Transverse colon (tissue), 4 donors: ENCODE results near the gene DBNL. TPM values are rescaled to one million over a fixed set of nuclear protein-coding genes. Genes with fewer than 3 reads are reported as not detected.

ENCODE experiments used
- DNase-seq: peaks from one replicate; pipeline ENCODE4 v3.0.0-alpha.2; 2019
- H3K27ac ChIP-seq, 4 donors: fragments of 200-600 bp; sonication (generic); 2 replicates each; pipeline ENCODE4 v1.5.1; 2016 to 2018; ENCODE audit warnings: inconsistent platforms in 4 of 4
- H3K27me3 ChIP-seq: fragments of 200-600 bp; sonication (generic); 2 replicates; pipeline ENCODE4 v1.5.1; 2017; ENCODE audit warnings: inconsistent platforms
- H3K36me3 ChIP-seq, 4 donors: fragments of 200-600 bp; sonication (generic); 2 replicates each; pipeline ENCODE4 v1.5.1; 2017 to 2019; ENCODE audit warnings: inconsistent platforms in 4 of 4
- H3K4me1 ChIP-seq, 4 donors: fragments of 200-600 bp; sonication (generic); 2 replicates each; pipeline ENCODE4 v1.5.1; 2017 to 2020; ENCODE audit warnings: inconsistent platforms in 4 of 4
- H3K4me3 ChIP-seq, 4 donors: fragments of 200-600 bp; sonication (generic); 1 replicate in 1 of 4; 2 replicates in 3 of 4; pipeline versions ENCODE4 v1.5.1 to v1.6.1; 2017 to 2019; ENCODE audit warnings: inconsistent platforms in 4 of 4
- H3K9me3 ChIP-seq, 2 donors: fragments of 200-600 bp; sonication (generic); 2 replicates each; pipeline ENCODE4 v1.5.1; 2017 to 2019; ENCODE audit warnings: inconsistent platforms in 2 of 2
- EP300 ChIP-seq: sonication (generic); formaldehyde crosslinking; IDR thresholded peaks from one replicate; pipeline ENCODE4 v1.6.1; 2017; ENCODE audit warnings: antibody characterized with exemption, low read depth
- POLR2A ChIP-seq: fragments of 450-650 bp; IDR thresholded peaks from one replicate; pipeline ENCODE4 v1.6.1; 2016; ENCODE audit warnings: antibody characterized with exemption, mild to moderate bottlenecking, moderate library complexity
- POLR2AphosphoS5 ChIP-seq, 3 donors: sonication (generic); formaldehyde crosslinking; IDR thresholded peaks; one replicate each; pipeline ENCODE4 v1.6.1; 2016; ENCODE audit warnings: antibody characterized with exemption in 3 of 3
- WGBS, 2 donors: methylation state at CpG; one replicate each; pipeline ENCODE4 v1.1.5; 2018; ENCODE audit warnings: low coverage in 1 of 2; 5-methylcytosine and 5-hydroxymethylcytosine counted together
- in situ Hi-C, 4 donors: fragments of 200-750 bp; cut with MboI; loops; one replicate each; pipeline versions ENCODE4 v1.15.0 to v1.15.1; 2017; ENCODE audit warnings: low sequenced_read_pairs in 3 of 4, low pct_ligation_motif_present in 1 of 4, low pct_unique_long_range_greater_than_20kb in 1 of 4
- intact Hi-C: fragments of 100-400 bp; cut with DNase I; formaldehyde crosslinking; loops from one replicate; pipeline ENCODE4 v1.15.1; 2023; ENCODE audit warnings: low total_unique reads
- total RNA-seq, 4 donors: library from RNA; depleted of rRNA; stranded (reverse); fragments of >200 nt; gene quantifications; one replicate each; pipeline ENCODE4 v1.1.0, GENCODE V29; 2016
- TF ChIP-seq, protein P1 (sequence below), 5 experiments: fragments of 200-600 bp in 3 of 5; fragments of 450-650 bp in 2 of 5; sonication (generic) in 3 of 5; IDR thresholded peaks; 1 replicate in 2 of 5; 2 replicates in 3 of 5; pipeline ENCODE4 v1.5.1; 2016 to 2017; ENCODE audit warnings: antibody characterized with exemption in 5 of 5, inconsistent platforms in 3 of 5, mild to moderate bottlenecking in 2 of 5, moderate library complexity in 1 of 5

The DBNL gene
- total RNA-seq, 4 donors from 2014 or later, result 97.5 to 184 (median 137) TPM

- TF ChIP-seq POLR2A, result no peak
- no peak for TF ChIP-seq EP300
- TF ChIP-seq POLR2AphosphoS5 (IDR thresholded peaks at IDR 0.05), result no peak
- TF ChIP-seq, protein P1, sequence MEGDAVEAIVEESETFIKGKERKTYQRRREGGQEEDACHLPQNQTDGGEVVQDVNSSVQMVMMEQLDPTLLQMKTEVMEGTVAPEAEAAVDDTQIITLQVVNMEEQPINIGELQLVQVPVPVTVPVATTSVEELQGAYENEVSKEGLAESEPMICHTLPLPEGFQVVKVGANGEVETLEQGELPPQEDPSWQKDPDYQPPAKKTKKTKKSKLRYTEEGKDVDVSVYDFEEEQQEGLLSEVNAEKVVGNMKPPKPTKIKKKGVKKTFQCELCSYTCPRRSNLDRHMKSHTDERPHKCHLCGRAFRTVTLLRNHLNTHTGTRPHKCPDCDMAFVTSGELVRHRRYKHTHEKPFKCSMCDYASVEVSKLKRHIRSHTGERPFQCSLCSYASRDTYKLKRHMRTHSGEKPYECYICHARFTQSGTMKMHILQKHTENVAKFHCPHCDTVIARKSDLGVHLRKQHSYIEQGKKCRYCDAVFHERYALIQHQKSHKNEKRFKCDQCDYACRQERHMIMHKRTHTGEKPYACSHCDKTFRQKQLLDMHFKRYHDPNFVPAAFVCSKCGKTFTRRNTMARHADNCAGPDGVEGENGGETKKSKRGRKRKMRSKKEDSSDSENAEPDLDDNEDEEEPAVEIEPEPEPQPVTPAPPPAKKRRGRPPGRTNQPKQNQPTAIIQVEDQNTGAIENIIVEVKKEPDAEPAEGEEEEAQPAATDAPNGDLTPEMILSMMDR (IDR thresholded peaks at IDR 0.05), result no peak
- 86 to 100% methylated on average over 1 to 5 of the region's 5 CpGs for WGBS, 2 donors
- H3K4me1 ChIP-seq, result peaks cover 6 to 30% (median 27%) of the 10 kb centered on the region in 4 donors
- peaks cover 0 to 22% (median 0%) of the 10 kb centered on the region in 4 donors for H3K36me3 ChIP-seq
- no peaks in the 10 kb centered on the region for H3K9me3 ChIP-seq
- in situ Hi-C loops (no loop called here), intact Hi-C loops (no loop called here)
- H3K27me3 ChIP-seq, result no peaks in the 10 kb centered on the region
- no peak for DNase-seq
- H3K27ac ChIP-seq, result no peak overlapping the region
- H3K4me3 ChIP-seq, result no peak overlapping the region
These were observed 33.2 kb downstream of the DBNL start for GRCh38 chr7:44077681-44078091.

DNA sequence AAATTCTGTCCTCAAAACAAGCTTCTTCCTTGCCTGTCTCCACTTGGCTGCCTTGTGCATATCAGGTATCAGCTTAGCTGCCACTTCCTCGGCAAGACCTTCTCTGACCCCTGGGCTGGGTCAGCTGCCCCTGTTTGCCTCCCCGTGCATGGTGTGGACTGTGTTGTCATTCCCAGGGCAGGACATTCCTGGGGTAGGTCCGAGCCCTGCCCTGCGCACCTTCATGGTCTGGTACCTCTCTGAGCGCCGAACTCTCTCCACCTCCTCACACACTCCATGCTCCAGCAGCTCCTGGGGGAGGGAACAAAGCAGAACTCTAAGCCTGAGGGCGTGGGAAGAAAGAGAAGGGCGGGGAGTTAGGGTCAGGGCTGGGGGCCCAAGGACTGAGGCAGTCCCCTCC, 34.0 kb downstream of the DBNL start:
- no peak for DNase-seq
- H3K27ac ChIP-seq, result no peak overlapping the region
- intact Hi-C loops (no loop called here), in situ Hi-C loops (no loop called here)
- no peak overlapping the region for H3K4me3 ChIP-seq
- TF ChIP-seq POLR2AphosphoS5 (IDR thresholded peaks at IDR 0.05) (no peak), EP300 (no peak), POLR2A (no peak)
- TF ChIP-seq, protein P1 (IDR thresholded peaks at IDR 0.05), result no peak
- WGBS, 2 donors, result 88 to 100% methylated on average over 1 to 8 of the region's 8 CpGs
- H3K36me3 ChIP-seq, result peaks cover 0 to 22% (median 0%) of the 10 kb centered on the region in 4 donors
- H3K9me3 ChIP-seq, result no peaks in the 10 kb centered on the region
- peaks cover 0 to 22% (median 18%) of the 10 kb centered on the region in 4 donors for H3K4me1 ChIP-seq
- H3K27me3 ChIP-seq, result no peaks in the 10 kb centered on the region

GRCh38 chr7:44079331-44080021, 35.0 kb downstream of the DBNL start:
- Histone ChIP-seq H3K36me3 (peaks cover 0 to 22% (median 0%) of the 10 kb centered on the region in 4 donors), H3K4me1 (peaks cover 0 to 13% (median 9%) of the 10 kb centered on the region in 4 donors)
- in situ Hi-C loops, result no loop called here

GRCh38 chr7:44080118-44080517, 35.6 kb downstream of the DBNL start:
- no peak for DNase-seq
- WGBS, 2 donors, result 90% methylated on average over 5 of the region's 5 CpGs; no CpG with 5 or more reads in 1 of the 2 donors
- H3K27me3 ChIP-seq, result no peaks in the 10 kb centered on the region
- in situ Hi-C loops, result no loop called here
- H3K4me1 ChIP-seq, result peaks cover 0 to 13% (median 9%) of the 10 kb centered on the region in 4 donors
- TF ChIP-seq POLR2AphosphoS5 (IDR thresholded peaks at IDR 0.05) (no peak), POLR2A (no peak), EP300 (no peak)
- TF ChIP-seq, protein P1 (IDR thresholded peaks at IDR 0.05), result no peak
- H3K36me3 ChIP-seq, result peaks cover 0 to 22% (median 0%) of the 10 kb centered on the region in 4 donors
- intact Hi-C loops, result no loop called here
- no peaks in the 10 kb centered on the region for H3K9me3 ChIP-seq
- H3K27ac ChIP-seq, result no peak overlapping the region
- H3K4me3 ChIP-seq, result no peak overlapping the region

More at GRCh38 chr7:44079331-44080021, 35.0 kb downstream of the DBNL start:
- no peak overlapping the region for H3K4me3 ChIP-seq
- no peaks in the 10 kb centered on the region for H3K27me3 ChIP-seq
- intact Hi-C loops, result no loop called here
- no peak overlapping the region for H3K27ac ChIP-seq
- H3K9me3 ChIP-seq, result no peaks in the 10 kb centered on the region
- DNase-seq, result no peak
- TF ChIP-seq POLR2A (no peak), POLR2AphosphoS5 (IDR thresholded peaks at IDR 0.05) (no peak), EP300 (no peak)
- TF ChIP-seq, protein P1 (IDR thresholded peaks at IDR 0.05), result no peak
- 86% methylated on average over 11 of the region's 11 CpGs; no CpG with 5 or more reads in 1 of the 2 donors for WGBS, 2 donors
